ENCODE results near the gene FAR1.

The FAR1 gene

GRCh38 chr11:13762718-13763117, 94.2 kb downstream of the FAR1 start:
- Histone ChIP-seq H3K4me3 (ENCODE audit: low read length) (no peak overlapping the region), H3K27me3 (replicated peaks; ENCODE audit: insufficient read depth, low read length) (no peaks in the 10 kb centered on the region), H4K20me1 (ENCODE audit: insufficient read depth, low read length) (no peaks in the 10 kb centered on the region), H3K4me1 (ENCODE audit: low read length) (no peaks in the 10 kb centered on the region), H3F3A (ENCODE audit: insufficient read depth, low read length) (no peaks in the 10 kb centered on the region), H3K4me2 (ENCODE audit: low read depth, low read length) (no peak overlapping the region), H3K79me2 (ENCODE audit: low read length) (no peaks in the 10 kb centered on the region), H3K9ac (ENCODE audit: low read length) (no peak overlapping the region), H3K9me3 (replicated peaks; ENCODE audit: insufficient read depth, low read length) (no peaks in the 10 kb centered on the region), H2AFZ (ENCODE audit: low read length) (no peak overlapping the region), H3K9me2 (replicated peaks; ENCODE audit: insufficient read depth, low read length) (no peaks in the 10 kb centered on the region), H3K27ac (ENCODE audit: low read length) (no peak overlapping the region), H3K36me3 (replicated peaks; ENCODE audit: insufficient read depth, low read length) (no peaks in the 10 kb centered on the region)
- no peak for TF ChIP-seq EZH2 (optimal IDR thresholded peaks at IDR 0.05; ENCODE audit: low read depth, low read length)
- TF ChIP-seq CTCF (IDR thresholded peaks at IDR 0.05; ENCODE audit: low read length), result no peak
- no peak for TF ChIP-seq EZH2phosphoT487 (IDR thresholded peaks at IDR 0.05; ENCODE audit: low read length)
- DNase-seq, result no peak

GRCh38 chr11:13763341-13763740, 94.9 kb downstream of the FAR1 start:
- TF ChIP-seq CTCF (IDR thresholded peaks at IDR 0.05; ENCODE audit: low read length) (no peak), EZH2phosphoT487 (IDR thresholded peaks at IDR 0.05; ENCODE audit: low read length) (no peak), EZH2 (optimal IDR thresholded peaks at IDR 0.05; ENCODE audit: low read depth, low read length) (no peak)
- no peak overlapping the region for H3K9ac ChIP-seq (ENCODE audit: low read length)
- DNase-seq, result no peak
- no peaks in the 10 kb centered on the region for H3K79me2 ChIP-seq (ENCODE audit: low read length)
- no peak overlapping the region for H3K4me3 ChIP-seq (ENCODE audit: low read length)
- no peaks in the 10 kb centered on the region for H3F3A ChIP-seq (ENCODE audit: insufficient read depth, low read length)
- no peaks in the 10 kb centered on the region for H3K9me2 ChIP-seq (replicated peaks; ENCODE audit: insufficient read depth, low read length)
- H3K9me3 ChIP-seq (replicated peaks; ENCODE audit: insufficient read depth, low read length), result no peaks in the 10 kb centered on the region
- no peak overlapping the region for H3K4me2 ChIP-seq (ENCODE audit: low read depth, low read length)
- H4K20me1 ChIP-seq (ENCODE audit: insufficient read depth, low read length), result no peaks in the 10 kb centered on the region
- H3K27ac ChIP-seq (ENCODE audit: low read length), result no peak overlapping the region
- no peak overlapping the region for H2AFZ ChIP-seq (ENCODE audit: low read length)
- no peaks in the 10 kb centered on the region for H3K36me3 ChIP-seq (replicated peaks; ENCODE audit: insufficient read depth, low read length)
- H3K27me3 ChIP-seq (replicated peaks; ENCODE audit: insufficient read depth, low read length), result no peaks in the 10 kb centered on the region
- no peaks in the 10 kb centered on the region for H3K4me1 ChIP-seq (ENCODE audit: low read length)

- TF ChIP-seq EZH2 (optimal IDR thresholded peaks at IDR 0.05; ENCODE audit: low read depth, low read length), result no peak
- no peak for TF ChIP-seq EZH2phosphoT487 (IDR thresholded peaks at IDR 0.05; ENCODE audit: low read length)
- no peak for TF ChIP-seq CTCF (IDR thresholded peaks at IDR 0.05; ENCODE audit: low read length)
- H4K20me1 ChIP-seq (ENCODE audit: insufficient read depth, low read length), result no peaks in the 10 kb centered on the region
- H3K79me2 ChIP-seq (ENCODE audit: low read length), result no peaks in the 10 kb centered on the region
- no peaks in the 10 kb centered on the region for H3K4me1 ChIP-seq (ENCODE audit: low read length)
- no peak overlapping the region for H3K27ac ChIP-seq (ENCODE audit: low read length)
- H3F3A ChIP-seq (ENCODE audit: insufficient read depth, low read length), result no peaks in the 10 kb centered on the region
- H3K9me3 ChIP-seq (replicated peaks; ENCODE audit: insufficient read depth, low read length), result no peaks in the 10 kb centered on the region
- no peaks in the 10 kb centered on the region for H3K27me3 ChIP-seq (replicated peaks; ENCODE audit: insufficient read depth, low read length)
- DNase-seq, result no peak
- no peak overlapping the region for H2AFZ ChIP-seq (ENCODE audit: low read length)
- H3K9ac ChIP-seq (ENCODE audit: low read length), result no peak overlapping the region
- no peak overlapping the region for H3K4me3 ChIP-seq (ENCODE audit: low read length)
- no peaks in the 10 kb centered on the region for H3K36me3 ChIP-seq (replicated peaks; ENCODE audit: insufficient read depth, low read length)
- no peak overlapping the region for H3K4me2 ChIP-seq (ENCODE audit: low read depth, low read length)
- H3K9me2 ChIP-seq (replicated peaks; ENCODE audit: insufficient read depth, low read length), result no peaks in the 10 kb centered on the region
Observed at GRCh38 chr11:13765886-13766285, 97.4 kb downstream of the FAR1 start.

Measured in MM.1S (cell line).